Nephron progenitor cell (in vitro differentiated cells): Measurements from ENCODE around the gene ATP5F1D.
A peak's percentile ranks its signal among the peaks of the same experiment; 100 is the strongest.

Experiments used
- DNase-seq: peaks from one replicate; pipeline ENCODE4 v3.0.0; 2021
- H3K27ac Mint-ChIP-seq: 2 replicates; pipeline ENCODE4 v1.8.0; 2021; ENCODE audit warnings: mild to moderate bottlenecking, moderate library complexity, mixed read lengths
- H3K27me3 Mint-ChIP-seq: 2 replicates; pipeline ENCODE4 v1.8.0; 2021; ENCODE audit warnings: mild to moderate bottlenecking, low read depth, mixed read lengths; ENCODE audit not compliant: poor library complexity
- H3K36me3 Mint-ChIP-seq: 2 replicates; pipeline ENCODE4 v1.8.0; 2021; ENCODE audit warnings: low read depth, mixed read lengths
- H3K4me1 Mint-ChIP-seq: 2 replicates; pipeline ENCODE4 v1.8.0; 2021; ENCODE audit warnings: mixed read lengths
- H3K4me3 Mint-ChIP-seq: 2 replicates; pipeline ENCODE4 v1.8.0; 2021; ENCODE audit warnings: mild to moderate bottlenecking, moderate library complexity, mixed read lengths
- H3K9me3 Mint-ChIP-seq: 2 replicates; pipeline ENCODE4 v1.8.0; 2021; ENCODE audit warnings: mild to moderate bottlenecking, moderate library complexity, mixed read lengths
- CTCF ChIP-seq: fragments of 200-600 bp; sonication (generic); IDR thresholded peaks from 2 replicates; pipeline ENCODE4 v1.5.0; 2021; ENCODE audit warnings: antibody characterized with exemption

The ATP5F1D gene

GRCh38 chr19:1270854-1271527 lies 29.4 kb downstream of the ATP5F1D start:
- Mint-ChIP-seq H3K27ac (peak overlapping the region; percentile 88), H3K36me3 (peaks cover 35% of the 10 kb centered on the region), H3K27me3 (peaks cover 6% of the 10 kb centered on the region), H3K4me1 (peaks cover 68% of the 10 kb centered on the region), H3K9me3 (no peaks in the 10 kb centered on the region), H3K4me3 (peak overlapping the region; percentile 88)
- no peak for TF ChIP-seq CTCF
- DNase-seq, result no peak

- Mint-ChIP-seq H3K27ac (peak overlapping the region; percentile 88), H3K36me3 (peaks cover 36% of the 10 kb centered on the region), H3K4me1 (peaks cover 73% of the 10 kb centered on the region), H3K4me3 (peak overlapping the region; percentile 88), H3K27me3 (peaks cover 6% of the 10 kb centered on the region), H3K9me3 (no peaks in the 10 kb centered on the region)
- DNase-seq, result no peak
- TF ChIP-seq CTCF, result no peak
Measured at GRCh38 chr19:1271528-1272422, 30.2 kb downstream of the ATP5F1D start.

DNA sequence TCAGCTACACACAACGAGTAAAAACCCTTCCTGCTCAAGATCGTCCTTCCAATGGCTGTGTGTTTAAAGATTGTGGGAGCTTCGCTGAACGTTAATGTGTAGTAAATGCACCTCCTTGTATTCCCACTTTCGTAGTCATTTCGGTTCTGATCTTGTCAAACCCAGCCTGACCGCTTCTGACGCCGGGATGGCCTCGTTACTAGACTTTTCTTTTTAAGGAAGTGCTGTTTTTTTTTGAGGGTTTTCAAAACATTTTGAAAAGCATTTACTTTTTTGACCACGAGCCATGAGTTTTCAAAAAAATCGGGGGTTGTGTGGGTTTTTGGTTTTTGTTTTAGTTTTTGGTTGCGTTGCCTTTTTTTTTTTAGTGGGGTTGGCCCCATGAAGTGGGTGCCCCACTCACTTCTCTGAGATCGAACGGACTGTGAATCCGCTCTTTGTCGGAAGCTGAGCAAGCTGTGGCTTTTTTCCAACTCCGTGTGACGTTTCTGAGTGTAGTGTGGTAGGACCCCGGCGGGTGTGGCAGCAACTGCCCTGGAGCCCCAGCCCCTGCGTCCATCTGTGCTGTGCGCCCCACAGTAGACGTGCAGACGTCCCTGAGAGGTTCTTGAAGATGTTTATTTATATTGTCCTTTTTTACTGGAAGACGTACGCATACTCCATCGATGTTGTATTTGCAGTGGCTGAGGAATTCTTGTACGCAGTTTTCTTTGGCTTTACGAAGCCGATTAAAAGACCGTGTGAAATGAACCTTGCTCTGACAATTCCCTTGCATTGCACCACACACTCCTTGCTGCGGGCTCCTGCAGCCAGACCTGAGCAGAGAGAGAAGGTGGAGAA lies 31.1 kb downstream of the ATP5F1D start:
- Mint-ChIP-seq H3K27me3 (peaks cover 6% of the 10 kb centered on the region), H3K36me3 (peaks cover 38% of the 10 kb centered on the region), H3K27ac (peak overlapping the region; percentile 81), H3K9me3 (no peaks in the 10 kb centered on the region), H3K4me1 (peaks cover 68% of the 10 kb centered on the region), H3K4me3 (peak overlapping the region; percentile 61)
- no peak for DNase-seq
- TF ChIP-seq CTCF, result no peak

DNA sequence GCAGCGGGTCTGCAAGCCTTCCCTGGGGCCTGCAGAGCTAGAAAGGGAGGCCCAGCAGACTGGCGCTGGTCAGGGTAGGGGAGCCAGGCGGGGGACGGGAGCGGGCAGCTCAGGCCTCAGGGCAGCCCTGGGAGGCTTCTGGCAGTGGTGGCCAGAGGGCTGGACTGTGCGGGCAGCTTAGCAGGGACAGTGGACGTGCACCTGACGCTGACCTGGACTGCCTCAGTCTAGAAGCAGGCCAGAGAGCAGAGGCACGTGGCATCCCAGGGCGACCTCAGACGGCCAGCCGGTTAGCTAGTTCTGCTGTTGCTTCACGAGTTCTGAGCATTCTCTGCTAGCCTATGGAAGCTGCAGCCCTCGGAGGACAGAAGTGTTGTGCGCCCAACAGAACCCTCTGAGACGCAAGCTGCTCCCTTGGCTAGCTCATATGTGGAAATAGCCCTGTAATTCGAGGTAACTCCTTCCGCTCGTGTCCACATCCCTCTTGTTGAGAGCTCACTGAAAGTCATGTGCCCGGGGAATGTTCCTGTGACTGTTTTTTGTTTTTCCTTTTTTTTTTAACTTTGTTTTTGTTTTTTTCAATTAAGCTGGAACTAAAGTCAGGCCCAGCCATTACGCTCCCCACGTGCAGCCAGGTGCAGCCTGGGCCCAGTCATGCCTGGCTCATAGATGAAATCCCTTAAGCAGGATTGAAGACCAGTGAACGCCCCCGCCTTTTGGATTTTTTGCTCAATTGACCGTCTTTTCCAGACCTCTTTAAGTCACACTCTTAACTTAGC lies 31.9 kb downstream of the ATP5F1D start:
- peak overlapping the region; percentile 95 for H3K27ac Mint-ChIP-seq
- peaks cover 6% of the 10 kb centered on the region for H3K27me3 Mint-ChIP-seq
- DNase-seq, result no peak
- no peaks in the 10 kb centered on the region for H3K9me3 Mint-ChIP-seq
- no peak for TF ChIP-seq CTCF
- H3K36me3 Mint-ChIP-seq, result peaks cover 38% of the 10 kb centered on the region
- H3K4me3 Mint-ChIP-seq, result peak overlapping the region; percentile 61
- peaks cover 60% of the 10 kb centered on the region for H3K4me1 Mint-ChIP-seq

DNA sequence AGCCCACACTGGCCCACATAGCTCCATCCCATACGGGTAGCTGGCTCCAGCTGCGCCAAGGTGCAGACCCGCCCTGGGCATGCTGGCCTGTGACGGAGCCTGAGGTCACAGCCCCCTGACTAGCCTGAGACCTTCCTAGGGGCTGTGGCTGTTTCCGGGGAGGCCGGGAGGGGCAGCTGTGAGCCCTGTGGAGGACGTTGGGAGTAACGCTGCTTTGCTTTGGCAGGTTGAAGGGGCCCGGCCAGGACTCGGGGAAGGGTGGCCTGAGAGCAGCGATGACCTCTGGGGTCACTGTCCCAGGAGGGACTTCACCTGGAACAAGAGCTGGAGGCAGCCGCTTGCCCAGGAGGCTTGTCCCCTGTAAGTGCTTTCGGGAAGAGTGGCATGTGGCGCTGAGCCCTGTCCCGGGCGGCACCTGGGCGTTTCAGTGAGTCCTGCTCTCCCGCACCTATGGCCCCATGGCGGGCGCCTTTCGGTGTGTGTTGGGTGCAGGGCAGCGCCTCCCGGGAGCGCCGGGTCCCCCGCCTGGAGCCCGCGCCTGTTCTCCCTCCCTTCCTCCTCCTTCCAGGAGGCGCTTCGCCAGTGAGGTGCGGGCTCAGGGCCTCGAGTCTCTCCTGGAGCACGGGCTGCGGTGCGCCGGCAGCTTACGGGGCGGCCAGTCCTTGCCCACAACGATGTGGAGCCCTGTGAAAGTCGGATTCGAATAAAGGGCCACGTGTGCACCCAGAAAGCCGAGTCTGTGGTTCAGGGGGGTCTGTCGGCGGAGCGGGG lies 32.7 kb downstream of the ATP5F1D start:
- TF ChIP-seq CTCF, result no peak
- DNase-seq, result no peak
- Mint-ChIP-seq H3K27me3 (peaks cover 3% of the 10 kb centered on the region), H3K4me3 (peak overlapping the region; percentile 72), H3K27ac (peak overlapping the region; percentile 95), H3K9me3 (no peaks in the 10 kb centered on the region), H3K36me3 (peaks cover 38% of the 10 kb centered on the region), H3K4me1 (peaks cover 54% of the 10 kb centered on the region)
